ENCODE results near the gene C1QTNF9B.

C1QTNF9B gene

GRCh38 chr13:23844132-23844531 is 53.2 kb downstream of the C1QTNF9B start:
- H3F3A ChIP-seq (ENCODE audit: control insufficient read depth, insufficient read depth) = no peaks in the 10 kb centered on the region
- H3K79me2 ChIP-seq (ENCODE audit: control insufficient read depth, low read length) = no peaks in the 10 kb centered on the region
- peaks cover 14% of the 10 kb centered on the region; the same call in 1 of the 2 replicates for H4K20me1 ChIP-seq (ENCODE audit: control insufficient read depth, insufficient read depth, low read depth, low read length)
- H3K36me3 ChIP-seq (ENCODE audit: control insufficient read depth, low read length) = no peaks in the 10 kb centered on the region
- H3K27ac ChIP-seq (ENCODE audit: low read depth, low read length) = no peak overlapping the region
- H3K4me2 ChIP-seq (ENCODE audit: low read length) = no peak overlapping the region
- H3K4me3 ChIP-seq (ENCODE audit: low read length) = no peak overlapping the region
- H3K9me3 ChIP-seq (ENCODE audit: control insufficient read depth, insufficient read depth, low read length) = no peaks in the 10 kb centered on the region
- peaks cover 21% of the 10 kb centered on the region for H3K4me1 ChIP-seq (ENCODE audit: control insufficient read depth, low read length)
- TF ChIP-seq CTCF (IDR thresholded peaks at IDR 0.05; ENCODE audit: low read depth, low read length, poor library complexity, severe bottlenecking) (no peak), EZH2phosphoT487 (IDR thresholded peaks at IDR 0.05; ENCODE audit: borderline replicate concordance, low read length) (no peak)
- no peaks in the 10 kb centered on the region for H3K9me2 ChIP-seq (replicated peaks; ENCODE audit: control insufficient read depth, low read length)
- peaks cover 22% of the 10 kb centered on the region for H3K27me3 ChIP-seq (ENCODE audit: control insufficient read depth, low read length)

GRCh38 chr13:23843436-23843835 is 53.9 kb downstream of the C1QTNF9B start:
- Histone ChIP-seq H3K27me3 (ENCODE audit: control insufficient read depth, low read length) (peaks cover 18% of the 10 kb centered on the region), H3K4me2 (ENCODE audit: low read length) (no peak overlapping the region), H3K27ac (ENCODE audit: low read depth, low read length) (no peak overlapping the region), H3F3A (ENCODE audit: control insufficient read depth, insufficient read depth) (no peaks in the 10 kb centered on the region), H3K9me2 (replicated peaks; ENCODE audit: control insufficient read depth, low read length) (no peaks in the 10 kb centered on the region), H3K9me3 (ENCODE audit: control insufficient read depth, insufficient read depth, low read length) (no peaks in the 10 kb centered on the region), H3K36me3 (ENCODE audit: control insufficient read depth, low read length) (no peaks in the 10 kb centered on the region), H3K79me2 (ENCODE audit: control insufficient read depth, low read length) (no peaks in the 10 kb centered on the region), H4K20me1 (ENCODE audit: control insufficient read depth, insufficient read depth, low read depth, low read length) (peaks cover 14% of the 10 kb centered on the region; the same call in 1 of the 2 replicates), H3K4me1 (ENCODE audit: control insufficient read depth, low read length) (peaks cover 16% of the 10 kb centered on the region), H3K4me3 (ENCODE audit: low read length) (no peak overlapping the region)
- TF ChIP-seq EZH2phosphoT487 (IDR thresholded peaks at IDR 0.05; ENCODE audit: borderline replicate concordance, low read length) = no peak
- no peak for TF ChIP-seq CTCF (IDR thresholded peaks at IDR 0.05; ENCODE audit: low read depth, low read length, poor library complexity, severe bottlenecking)

- Histone ChIP-seq H3K79me2 (ENCODE audit: control insufficient read depth, low read length) (no peaks in the 10 kb centered on the region), H3K4me1 (ENCODE audit: control insufficient read depth, low read length) (peaks cover 15% of the 10 kb centered on the region)
These were observed 54.9 kb downstream of the C1QTNF9B start for GRCh38 chr13:23842406-23842805.

More at GRCh38 chr13:23842406-23842805, 54.9 kb downstream of the C1QTNF9B start:
- H3K9me3 ChIP-seq (ENCODE audit: control insufficient read depth, insufficient read depth, low read length) = no peaks in the 10 kb centered on the region
- H3K9me2 ChIP-seq (replicated peaks; ENCODE audit: control insufficient read depth, low read length) = no peaks in the 10 kb centered on the region
- H3K4me3 ChIP-seq (ENCODE audit: low read length) = no peak overlapping the region
- no peak overlapping the region for H3K27ac ChIP-seq (ENCODE audit: low read depth, low read length)
- no peak overlapping the region for H3K4me2 ChIP-seq (ENCODE audit: low read length)
- no peaks in the 10 kb centered on the region for H3F3A ChIP-seq (ENCODE audit: control insufficient read depth, insufficient read depth)
- no peaks in the 10 kb centered on the region for H3K36me3 ChIP-seq (ENCODE audit: control insufficient read depth, low read length)
- peaks cover 9% of the 10 kb centered on the region for H3K27me3 ChIP-seq (ENCODE audit: control insufficient read depth, low read length)
- H4K20me1 ChIP-seq (ENCODE audit: control insufficient read depth, insufficient read depth, low read depth, low read length) = peaks cover 14% of the 10 kb centered on the region; the same call in 1 of the 2 replicates
- no peak for TF ChIP-seq EZH2phosphoT487 (IDR thresholded peaks at IDR 0.05; ENCODE audit: borderline replicate concordance, low read length)
- TF ChIP-seq CTCF (IDR thresholded peaks at IDR 0.05; ENCODE audit: low read depth, low read length, poor library complexity, severe bottlenecking) = no peak

Data from DOHH2 (cell line).